GM10266 (cell line): ENCODE measurements around the gene ATRN.
"Not testable (repeated sequence)": the region's sequence is repeated elsewhere in the genome, so short reads cannot be mapped to it uniquely, and the experiment has no call there.

Source experiments
- DNase-seq: peaks from one replicate; pipeline ENCODE4 v3.0.0; 2012; ENCODE audit errors: extremely low spot score
- TF ChIP-seq, protein P1 (sequence below): IDR thresholded peaks from 2 replicates; pipeline ENCODE4 v1.5.1; 2012; ENCODE audit warnings: mild to moderate bottlenecking, low read depth; ENCODE audit not compliant: control insufficient read depth, insufficient read depth; ENCODE audit errors: missing control alignments

The ATRN gene

GRCh38 chr20:3465301-3465700 is 5.5 kb upstream of the ATRN start:
- DNase-seq: no peak
- TF ChIP-seq, protein P1, sequence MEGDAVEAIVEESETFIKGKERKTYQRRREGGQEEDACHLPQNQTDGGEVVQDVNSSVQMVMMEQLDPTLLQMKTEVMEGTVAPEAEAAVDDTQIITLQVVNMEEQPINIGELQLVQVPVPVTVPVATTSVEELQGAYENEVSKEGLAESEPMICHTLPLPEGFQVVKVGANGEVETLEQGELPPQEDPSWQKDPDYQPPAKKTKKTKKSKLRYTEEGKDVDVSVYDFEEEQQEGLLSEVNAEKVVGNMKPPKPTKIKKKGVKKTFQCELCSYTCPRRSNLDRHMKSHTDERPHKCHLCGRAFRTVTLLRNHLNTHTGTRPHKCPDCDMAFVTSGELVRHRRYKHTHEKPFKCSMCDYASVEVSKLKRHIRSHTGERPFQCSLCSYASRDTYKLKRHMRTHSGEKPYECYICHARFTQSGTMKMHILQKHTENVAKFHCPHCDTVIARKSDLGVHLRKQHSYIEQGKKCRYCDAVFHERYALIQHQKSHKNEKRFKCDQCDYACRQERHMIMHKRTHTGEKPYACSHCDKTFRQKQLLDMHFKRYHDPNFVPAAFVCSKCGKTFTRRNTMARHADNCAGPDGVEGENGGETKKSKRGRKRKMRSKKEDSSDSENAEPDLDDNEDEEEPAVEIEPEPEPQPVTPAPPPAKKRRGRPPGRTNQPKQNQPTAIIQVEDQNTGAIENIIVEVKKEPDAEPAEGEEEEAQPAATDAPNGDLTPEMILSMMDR: no peak

GRCh38 chr20:3470208-3470626 is 601 bp upstream of the ATRN start:
- TF ChIP-seq, protein P1: no peak
- DNase-seq: no peak

DNA sequence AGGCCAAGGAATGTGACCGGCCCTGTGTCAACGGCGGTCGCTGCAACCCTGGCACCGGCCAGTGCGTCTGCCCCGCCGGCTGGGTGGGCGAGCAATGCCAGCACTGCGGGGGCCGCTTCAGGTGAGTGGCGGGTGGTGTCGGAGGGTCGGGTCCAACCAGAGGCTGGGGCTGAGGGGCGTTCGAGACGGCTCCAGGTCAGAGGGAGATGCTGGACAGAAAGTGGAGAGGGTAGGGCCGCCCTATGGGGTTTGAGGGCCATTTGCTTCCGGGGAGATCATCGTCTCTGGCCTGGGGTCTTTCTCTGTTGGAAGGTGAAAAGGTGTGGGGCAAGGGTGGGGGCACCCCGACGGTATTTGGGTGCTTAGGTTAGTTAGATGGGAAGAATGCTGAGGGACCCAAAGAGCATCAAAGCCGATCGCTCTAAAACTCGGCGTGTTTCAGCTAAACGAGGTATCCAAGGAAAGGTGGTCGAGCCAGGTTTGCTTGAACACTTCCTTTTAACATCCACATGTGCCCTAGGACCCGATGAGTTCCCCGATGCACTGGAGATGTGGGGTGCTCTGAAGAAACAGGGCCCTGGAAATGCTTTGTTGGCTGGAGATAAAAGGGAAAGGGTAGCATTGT is 691 bp downstream of the ATRN start:
- DNase-seq: no peak
- TF ChIP-seq, protein P1: no peak

GRCh38 chr20:3472105-3472504 is 1.3 kb downstream of the ATRN start:
- TF ChIP-seq, protein P1: no peak
- DNase-seq: no peak

DNA sequence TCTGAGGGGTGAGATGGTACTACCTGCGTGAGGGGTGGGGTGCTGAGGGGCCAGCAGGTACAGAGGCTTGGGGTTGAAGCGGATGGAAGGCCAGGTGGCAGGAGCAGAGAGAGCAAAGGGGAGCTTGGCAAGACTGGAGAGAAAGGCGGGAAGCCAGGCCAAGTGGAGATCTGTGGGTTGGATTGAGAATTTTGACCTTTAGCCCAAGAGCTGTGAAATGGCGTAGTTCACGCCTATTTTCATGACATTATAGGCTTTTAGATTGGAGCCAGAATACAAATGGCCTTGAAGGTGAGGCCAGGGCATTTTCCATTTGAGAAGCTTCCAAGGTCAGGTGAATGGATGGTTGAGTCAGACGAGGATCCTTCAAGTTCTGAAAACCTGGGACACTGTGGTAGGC is 2.5 kb downstream of the ATRN start:
- TF ChIP-seq, protein P1: no peak

DNA sequence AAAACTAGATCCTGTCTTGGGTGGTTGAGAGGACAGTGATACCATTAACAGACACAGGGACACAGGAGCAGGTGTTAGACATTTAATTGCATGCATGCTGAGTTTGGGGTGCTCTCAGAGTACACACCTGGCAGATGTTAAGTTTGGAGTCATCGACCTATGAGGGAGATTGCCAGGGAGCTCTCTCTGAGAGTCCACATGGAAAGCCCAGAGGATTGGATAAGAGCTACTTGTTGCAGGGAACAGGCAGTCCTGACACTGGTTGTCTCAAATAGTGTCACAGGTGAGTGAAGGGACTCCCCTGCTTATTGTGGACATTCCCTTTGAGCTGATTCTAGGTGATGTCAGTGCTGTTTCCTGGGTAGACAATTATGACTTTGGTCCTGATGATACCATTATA is 3.1 kb downstream of the ATRN start:
- no peak for DNase-seq
- TF ChIP-seq, protein P1: no peak

More for the DNA sequence above, 2.5 kb downstream of the ATRN start:
- no peak for DNase-seq

DNA sequence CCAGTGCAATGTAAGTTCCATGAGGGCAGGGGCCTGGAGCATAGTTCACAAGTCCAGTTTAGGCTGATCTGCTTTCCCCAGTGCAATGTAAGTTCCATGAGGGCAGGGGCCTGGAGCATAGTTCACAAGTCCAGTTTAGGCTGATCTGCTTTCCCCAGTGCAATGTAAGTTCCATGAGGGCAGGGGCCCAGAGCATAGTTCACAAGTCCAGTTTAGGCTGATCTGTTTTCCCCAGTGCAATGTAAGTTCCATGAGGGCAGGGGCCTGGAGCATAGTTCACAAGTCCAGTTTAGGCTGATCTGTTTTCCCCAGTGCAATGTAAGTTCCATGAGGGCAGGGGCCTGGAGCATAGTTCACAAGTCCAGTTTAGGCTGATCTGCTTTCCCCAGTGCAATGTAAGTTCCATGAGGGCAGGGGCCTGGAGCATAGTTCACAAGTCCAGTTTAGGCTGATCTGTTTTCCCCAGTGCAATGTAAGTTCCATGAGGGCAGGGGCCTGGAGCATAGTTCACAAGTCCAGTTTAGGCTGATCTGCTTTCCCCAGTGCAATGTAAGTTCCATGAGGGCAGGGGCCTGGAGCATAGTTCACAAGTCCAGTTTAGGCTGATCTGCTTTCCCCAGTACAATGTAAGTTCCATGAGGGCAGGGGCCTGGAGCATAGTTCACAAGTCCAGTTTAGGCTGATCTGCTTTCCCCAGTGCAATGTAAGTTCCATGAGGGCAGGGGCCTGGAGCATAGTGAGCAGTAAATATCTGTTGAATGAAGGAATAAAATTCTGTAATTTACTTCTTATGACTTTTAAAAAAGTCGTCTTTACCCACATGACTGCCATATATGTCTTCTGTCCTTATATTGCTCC is 6.4 kb downstream of the ATRN start:
- DNase-seq: not testable (repeated sequence)
